NCI-H748 (cell line): ENCODE measurements around the gene C14orf132.
"Not testable (repeated sequence)": the region's sequence is repeated elsewhere in the genome, so short reads cannot be mapped to it uniquely, and the experiment has no call there.

Experiments
- DNase-seq: peaks from one replicate; lab custom pipeline; 2025; ENCODE audit not compliant: unreplicated experiment; lab: John Stamatoyannopoulos, UW

Gene C14orf132

GRCh38 chr14:96058576-96059200 lies 19.5 kb downstream of the C14orf132 start:
- no peak for DNase-seq

GRCh38 chr14:96059519-96060135 lies 20.5 kb downstream of the C14orf132 start:
- DNase-seq: no peak

- no peak for DNase-seq
Measured at GRCh38 chr14:96060186-96060933, 21.2 kb downstream of the C14orf132 start.

- DNase-seq: no peak
Measured at GRCh38 chr14:96062010-96062409, 22.8 kb downstream of the C14orf132 start.

GRCh38 chr14:96062506-96062905 lies 23.3 kb downstream of the C14orf132 start:
- no peak for DNase-seq

- no peak for DNase-seq
Measured at GRCh38 chr14:96064866-96065265, 25.7 kb downstream of the C14orf132 start.

- no peak for DNase-seq
Measured at GRCh38 chr14:96065661-96066459, 26.7 kb downstream of the C14orf132 start.

- no peak for DNase-seq
Measured at GRCh38 chr14:96066976-96067375, 27.8 kb downstream of the C14orf132 start.

- peak; percentile 18 for DNase-seq
Measured at GRCh38 chr14:96067985-96068930, 29.1 kb downstream of the C14orf132 start.

- no peak for DNase-seq
Measured at GRCh38 chr14:96069421-96069820, 30.3 kb downstream of the C14orf132 start.

- DNase-seq: no peak
Measured at GRCh38 chr14:96071561-96071960, 32.4 kb downstream of the C14orf132 start.

- no peak for DNase-seq
Measured at GRCh38 chr14:96072076-96072475, 32.9 kb downstream of the C14orf132 start.

- DNase-seq: no peak
Measured at GRCh38 chr14:96072746-96073145, 33.6 kb downstream of the C14orf132 start.

GRCh38 chr14:96073260-96074039 lies 34.3 kb downstream of the C14orf132 start:
- DNase-seq: not testable (repeated sequence)

- no peak for DNase-seq
Measured at GRCh38 chr14:96077983-96078624, 38.9 kb downstream of the C14orf132 start.

- no peak for DNase-seq
Measured at GRCh38 chr14:96078625-96079016, 39.5 kb downstream of the C14orf132 start.

GRCh38 chr14:96079066-96079465 lies 39.9 kb downstream of the C14orf132 start:
- DNase-seq: no peak

- DNase-seq: no peak
Measured at GRCh38 chr14:96080571-96080970, 41.4 kb downstream of the C14orf132 start.

- no peak for DNase-seq
Measured at GRCh38 chr14:96081224-96081623, 42.1 kb downstream of the C14orf132 start.
